Erythroblast (primary cell): ENCODE measurements around the gene MELTF.

Source experiments
- DNase-seq, 2 experiments: peaks; one replicate each; lab custom pipeline; 2025; lab: John Stamatoyannopoulos, UW
- GATA1 ChIP-seq: IDR thresholded peaks from 2 replicates; pipeline ENCODE4 v1.6.1; 2011; ENCODE audit warnings: low read depth, mild to moderate bottlenecking, control low read depth, low read length, moderate library complexity
- POLR2A ChIP-seq: IDR thresholded peaks from 2 replicates; pipeline ENCODE4 v1.6.1; 2011; ENCODE audit warnings: mild to moderate bottlenecking, low read length

MELTF gene

DNA sequence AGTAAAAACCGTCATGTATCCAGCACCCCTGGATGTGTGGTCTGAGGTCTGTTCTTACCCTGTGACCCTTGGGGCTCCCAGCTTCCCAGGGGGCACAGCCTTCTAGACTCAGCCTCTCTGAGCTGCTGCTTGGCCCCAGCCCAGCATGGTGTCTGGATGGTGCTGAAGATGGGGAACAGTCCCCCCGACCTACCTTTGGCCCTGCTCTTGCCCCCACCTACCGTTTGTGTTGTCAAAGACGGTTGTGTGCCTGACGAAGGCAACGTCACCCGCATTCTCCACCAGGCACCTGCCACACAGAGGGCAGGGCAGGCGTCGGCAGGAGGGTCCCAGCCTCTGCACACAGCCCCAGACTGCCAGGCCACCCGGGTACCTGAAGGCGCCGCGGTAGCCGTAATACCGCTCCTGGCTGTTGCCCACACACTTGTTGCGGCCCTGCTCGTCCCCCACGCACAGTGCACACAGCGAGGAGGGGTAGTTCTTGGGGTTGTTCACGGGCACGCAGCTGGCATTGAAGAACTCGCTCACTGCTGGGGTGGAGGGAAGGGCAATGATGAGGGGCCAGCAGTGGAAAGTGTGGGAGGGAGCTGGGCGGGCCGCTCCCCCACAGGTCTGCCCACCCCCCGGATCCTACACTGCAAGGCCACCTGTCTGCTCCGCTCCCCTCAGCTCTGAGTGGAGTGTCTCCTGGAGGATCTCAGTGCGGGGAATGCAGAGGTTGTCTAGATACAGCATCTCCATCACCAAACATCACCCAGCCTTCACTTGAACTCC lies 21.0 kb downstream of the MELTF start:
- DNase-seq, result no peak
- TF ChIP-seq GATA1 (no peak), POLR2A (no peak)

GRCh38 chr3:197007953-197008352 lies 21.7 kb downstream of the MELTF start:
- no peak for DNase-seq
- no peak for TF ChIP-seq GATA1
- TF ChIP-seq POLR2A, result no peak

DNA sequence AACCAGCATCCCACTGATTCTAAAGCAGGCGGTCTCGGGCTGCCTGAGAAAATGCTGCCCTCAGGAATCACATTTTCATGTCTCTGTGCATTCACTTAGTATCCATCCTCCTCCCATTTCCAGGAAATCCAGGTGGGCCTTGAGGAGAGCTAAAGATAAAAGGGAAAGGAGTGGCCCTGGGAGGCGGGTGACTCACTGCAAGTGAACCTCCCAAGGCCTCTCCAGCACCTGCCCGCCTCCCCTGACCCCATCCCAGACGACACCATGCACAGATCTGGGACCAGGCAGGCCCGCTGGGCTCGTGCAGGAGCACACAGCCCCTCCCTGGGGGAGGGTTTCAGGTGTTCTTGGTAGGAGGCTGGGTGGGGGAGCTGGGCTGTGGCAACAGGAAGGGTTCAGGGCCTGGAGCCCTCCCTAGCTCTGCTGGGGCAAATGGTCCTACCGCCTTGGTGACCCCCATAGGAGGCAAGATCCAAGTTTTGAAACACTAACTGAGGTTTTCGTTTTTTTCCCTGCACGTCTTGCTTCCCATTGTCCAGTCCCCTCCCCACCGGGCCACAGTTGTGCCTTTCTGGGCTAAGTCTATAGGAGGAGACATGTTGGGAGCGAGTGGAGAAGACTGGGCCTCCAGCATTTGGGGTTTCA lies 22.2 kb downstream of the MELTF start:
- TF ChIP-seq GATA1, result no peak
- TF ChIP-seq POLR2A, result no peak
- no peak for DNase-seq

- no peak for TF ChIP-seq GATA1
- no peak for TF ChIP-seq POLR2A
- DNase-seq, result no peak
These were observed 22.8 kb downstream of the MELTF start for GRCh38 chr3:197006860-197007259.

DNA sequence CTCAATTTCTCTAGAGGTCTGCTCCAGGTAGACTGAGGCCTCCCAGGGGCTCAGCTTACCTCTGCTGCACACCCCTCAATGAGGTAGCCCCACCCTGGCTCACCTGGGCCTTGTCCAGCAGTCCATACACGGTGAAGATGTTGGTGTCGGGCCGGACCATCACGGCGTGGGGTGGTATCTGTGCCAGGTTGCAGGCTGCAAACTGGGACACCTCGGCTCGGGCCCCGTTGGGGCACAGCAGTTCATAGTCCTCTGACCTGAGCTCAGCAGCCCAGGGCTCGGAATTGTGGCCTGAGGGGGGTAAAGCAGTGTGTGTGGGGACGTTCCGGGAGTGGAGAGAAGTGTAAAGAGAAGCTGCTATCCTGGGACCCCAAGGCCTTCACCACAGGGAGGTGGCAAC lies 23.2 kb downstream of the MELTF start:
- DNase-seq, result no peak
- TF ChIP-seq GATA1, result no peak
- TF ChIP-seq POLR2A, result no peak

DNA sequence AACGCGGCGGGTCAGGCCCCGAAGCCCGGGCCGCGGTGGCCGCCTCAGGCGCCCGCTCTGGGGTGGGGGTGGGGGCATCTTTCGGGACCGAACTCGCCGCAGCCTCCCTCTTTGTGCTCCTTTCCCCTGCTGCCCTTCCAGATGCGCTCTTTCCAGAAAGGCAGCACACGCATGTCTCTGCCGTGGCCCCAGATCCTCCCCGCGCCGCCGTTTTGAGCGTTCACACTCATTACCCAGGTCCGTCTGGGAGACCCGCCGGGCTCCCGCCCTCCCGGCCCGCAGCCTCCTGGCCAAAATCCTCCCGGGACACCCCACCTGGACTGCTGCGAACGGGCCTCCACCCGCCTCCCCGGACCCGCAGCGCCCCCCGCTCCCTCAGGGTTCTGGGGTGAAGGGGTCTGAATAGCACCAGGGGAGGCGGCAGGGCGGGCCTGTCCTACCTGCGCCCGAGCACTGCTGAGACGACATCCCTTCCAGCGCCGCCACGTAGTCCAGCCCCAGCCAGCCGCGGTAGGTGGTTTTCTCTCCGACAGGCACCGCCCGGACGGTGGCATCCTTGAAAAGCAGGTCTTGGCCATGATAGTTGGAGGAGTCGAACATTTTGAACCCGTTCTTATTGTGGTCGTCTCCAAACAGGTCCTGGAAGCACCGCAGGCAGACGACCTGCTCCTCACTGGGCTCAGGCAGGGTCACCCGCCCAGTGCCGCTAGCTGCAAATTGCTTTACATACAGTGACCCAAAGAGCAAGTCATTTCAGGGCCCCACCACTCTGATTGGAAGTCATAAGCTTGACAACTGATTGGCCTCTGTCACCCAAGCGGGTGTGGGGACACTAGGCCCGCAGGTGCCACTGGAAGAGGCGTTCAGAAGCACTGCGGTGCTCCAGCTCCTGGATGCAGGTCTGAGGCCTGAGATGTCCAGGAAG lies 25.9 kb downstream of the MELTF start:
- no peak for TF ChIP-seq POLR2A
- TF ChIP-seq GATA1, result no peak
- DNase-seq, result peak; percentile 50 to 65

- DNase-seq, result peak; percentile 85 to 92
- no peak for TF ChIP-seq POLR2A
- TF ChIP-seq GATA1, result no peak
These were observed 26.7 kb downstream of the MELTF start for GRCh38 chr3:197002701-197003454.

- DNase-seq, result no peak
- TF ChIP-seq POLR2A (no peak), GATA1 (no peak)
These were observed 27.5 kb downstream of the MELTF start for GRCh38 chr3:197001972-197002700.

- TF ChIP-seq GATA1, result no peak
- no peak for TF ChIP-seq POLR2A
- no peak for DNase-seq
These were observed 28.3 kb downstream of the MELTF start for GRCh38 chr3:197001106-197001971.

DNA sequence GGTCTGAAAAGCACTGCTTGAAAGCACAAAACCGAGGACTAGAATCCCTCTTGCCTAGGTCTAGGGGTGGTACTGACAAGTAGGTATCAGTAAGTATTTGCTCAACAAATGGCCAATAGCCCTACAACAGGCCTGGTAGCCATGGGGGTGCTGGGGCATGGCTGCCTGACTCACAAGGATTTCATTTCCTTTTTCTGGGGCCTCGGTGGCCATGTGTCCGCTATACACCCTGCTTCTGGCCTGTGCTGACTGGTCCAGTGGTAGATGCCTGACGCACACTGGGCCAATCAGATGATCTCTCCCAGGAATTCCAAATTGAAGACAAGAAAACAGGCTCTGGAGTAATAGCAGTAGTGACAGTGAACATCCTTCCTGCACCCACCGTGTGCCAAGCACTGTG lies 29.4 kb downstream of the MELTF start:
- DNase-seq, result no peak
- TF ChIP-seq GATA1 (no peak), POLR2A (no peak)

- no peak for TF ChIP-seq POLR2A
- TF ChIP-seq GATA1, result no peak
- DNase-seq, result no peak
These were observed 30.5 kb downstream of the MELTF start for GRCh38 chr3:196998966-196999760.
